A549 (cell line): ENCODE measurements around the gene SPC25.

Experiments
- CTCF ChIP-seq: fragments of >200 bp; sonication (Bioruptor Twin); formaldehyde crosslinking; IDR thresholded peaks from 3 replicates; pipeline ENCODE4 v1.5.1; 2016
- FOXS1 ChIP-seq: fragments of 250-450 bp; sonication (Bioruptor Pico); IDR thresholded peaks from 2 replicates; pipeline ENCODE4 v1.5.0; 2020; ENCODE audit warnings: mild to moderate bottlenecking, moderate library complexity
- POLR2A ChIP-seq: IDR thresholded peaks from 2 replicates; pipeline ENCODE4 v1.6.1; 2012; ENCODE audit warnings: mild to moderate bottlenecking, low read length

GRCh38 chr2:168929031-168929430 lies 38.8 kb upstream of the SPC25 start:
- TF ChIP-seq CTCF (no peak), POLR2A (no peak), FOXS1 (CRISPR knock-in tag) (no peak)
